ENCODE results near the gene RBL2.
"Not testable (repeated sequence)": the region's sequence is repeated elsewhere in the genome, so short reads cannot be mapped to it uniquely, and the experiment has no call there.

The RBL2 gene

DNA sequence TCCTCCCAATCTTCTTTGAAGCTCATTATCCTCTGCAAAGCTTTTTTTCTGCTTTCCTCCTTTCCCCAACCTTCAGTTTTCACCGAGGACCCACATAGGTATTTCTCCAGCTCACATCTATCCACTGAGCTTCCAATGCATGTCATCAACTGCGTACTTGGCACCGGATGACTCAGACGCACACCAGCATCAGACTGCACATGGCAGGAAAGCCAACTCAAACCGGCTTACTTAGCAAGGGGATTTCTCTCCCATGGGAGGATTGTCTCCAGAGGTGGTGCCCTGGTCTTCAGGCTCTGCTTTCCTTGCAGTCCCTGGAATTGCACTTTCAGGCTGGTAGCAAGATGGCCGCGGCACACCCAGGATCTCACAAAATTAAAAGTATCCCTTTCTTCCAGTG, 70.4 kb downstream of the RBL2 start:
- DNase-seq (ENCODE audit: low read depth), result no peak

DNA sequence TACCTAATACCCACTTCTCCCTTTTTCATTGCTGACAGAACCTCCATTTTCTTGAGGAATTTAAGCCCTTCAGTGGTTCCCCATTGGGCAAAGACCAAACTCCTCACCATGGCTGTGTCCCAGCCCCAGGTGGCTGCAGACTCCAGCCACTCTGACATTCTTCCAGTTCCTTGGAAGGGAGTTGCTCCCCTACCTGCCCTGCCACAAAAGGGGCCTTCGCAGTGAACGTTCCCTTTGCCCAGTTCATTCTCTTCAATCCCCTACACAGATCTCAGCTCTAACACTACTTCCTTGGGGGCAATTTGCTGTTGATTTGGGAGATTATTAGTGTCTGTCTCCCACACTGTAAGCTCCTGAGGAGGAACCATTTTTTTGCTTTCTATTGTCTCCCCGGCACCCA, 72.0 kb downstream of the RBL2 start:
- DNase-seq (ENCODE audit: low read depth), result no peak

DNA sequence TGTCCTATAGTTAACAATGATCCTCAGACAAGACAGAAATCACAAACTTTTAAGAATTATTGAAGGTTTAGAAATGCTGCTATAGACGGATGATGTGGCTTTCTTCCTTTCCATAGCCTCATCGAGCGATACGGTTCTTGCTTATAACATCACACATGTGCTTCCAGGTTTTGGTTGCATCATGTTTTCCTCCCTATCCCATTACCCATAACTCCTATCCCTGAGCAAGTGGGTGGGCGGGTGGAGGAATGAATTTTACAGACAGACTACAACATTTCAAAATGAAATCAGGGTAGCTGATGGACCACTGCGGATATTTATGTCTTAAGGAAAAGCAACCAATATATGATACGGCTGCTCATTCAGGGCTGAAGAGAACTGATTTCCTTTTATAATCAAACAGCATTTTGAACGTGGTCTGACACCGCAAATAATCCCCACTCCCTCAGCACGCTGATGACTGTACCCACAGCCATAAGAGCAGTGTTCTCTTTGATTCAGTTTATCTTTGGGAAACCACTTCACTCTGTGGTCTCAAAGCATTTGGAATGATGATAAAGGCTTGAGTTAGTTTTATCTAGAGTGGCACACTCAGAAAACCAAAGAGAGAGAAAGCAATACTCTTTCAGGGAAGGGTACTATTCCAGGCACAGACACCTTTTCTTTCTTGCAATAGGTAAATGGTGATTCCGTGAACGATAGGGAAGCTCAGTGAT, 73.4 kb downstream of the RBL2 start:
- DNase-seq (ENCODE audit: low read depth), result no peak

DNA sequence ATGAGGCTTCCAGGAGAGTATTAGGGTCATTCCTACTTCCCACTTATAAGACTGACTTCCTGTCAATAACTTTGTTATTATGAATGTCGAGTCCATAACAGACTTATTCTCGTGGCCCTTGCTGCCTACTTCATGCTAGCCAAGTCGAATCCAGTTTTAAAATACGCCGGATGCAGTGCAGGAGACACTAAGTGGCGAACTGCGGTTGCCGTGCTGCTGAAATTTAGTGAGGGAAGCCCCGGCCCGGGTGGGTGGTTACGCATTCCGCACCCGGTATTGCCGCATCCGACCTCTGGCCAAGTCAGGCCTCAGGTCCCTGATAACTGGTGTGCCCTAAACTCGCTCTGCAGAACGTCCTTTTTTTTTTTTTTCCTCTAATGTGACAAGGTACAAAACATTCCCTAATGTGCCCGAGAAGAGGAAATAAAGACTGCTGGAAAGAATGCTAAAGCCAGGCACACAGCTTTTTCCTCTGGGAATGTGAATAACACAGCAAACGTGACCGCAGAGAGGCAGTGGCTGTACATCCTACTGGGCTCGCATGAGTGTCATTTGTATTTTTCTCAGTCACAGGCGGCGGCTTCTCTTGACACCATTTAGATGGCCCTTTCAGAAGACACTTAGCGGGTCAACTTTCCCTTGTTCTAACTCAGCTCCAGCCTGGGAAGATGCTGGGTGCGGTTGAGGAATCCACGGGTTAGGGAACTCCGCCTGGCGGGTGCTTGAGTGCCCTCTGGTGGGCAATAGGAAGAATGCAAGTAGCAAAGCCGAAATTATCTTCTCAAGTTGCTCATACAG, 75.8 kb downstream of the RBL2 start:
- DNase-seq (ENCODE audit: low read depth), result no peak

DNA sequence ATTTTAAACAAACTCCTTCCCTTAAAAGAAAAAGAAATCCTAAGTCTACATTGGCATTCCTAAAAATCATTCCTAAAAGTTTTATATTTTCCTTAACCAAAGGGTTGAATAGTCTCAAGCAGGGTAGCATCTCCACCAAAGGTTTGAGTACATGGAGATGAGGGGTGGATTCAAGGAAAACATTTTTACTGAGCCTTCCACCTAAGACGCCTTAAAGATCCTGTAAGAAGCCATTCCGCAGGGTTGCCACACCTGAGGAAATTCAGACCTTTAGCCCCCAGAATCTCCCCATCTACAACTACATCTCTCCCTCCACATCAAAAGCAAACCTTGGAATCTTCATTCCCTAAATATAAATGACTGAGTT, 76.4 kb downstream of the RBL2 start:
- DNase-seq (ENCODE audit: low read depth), result no peak

DNA sequence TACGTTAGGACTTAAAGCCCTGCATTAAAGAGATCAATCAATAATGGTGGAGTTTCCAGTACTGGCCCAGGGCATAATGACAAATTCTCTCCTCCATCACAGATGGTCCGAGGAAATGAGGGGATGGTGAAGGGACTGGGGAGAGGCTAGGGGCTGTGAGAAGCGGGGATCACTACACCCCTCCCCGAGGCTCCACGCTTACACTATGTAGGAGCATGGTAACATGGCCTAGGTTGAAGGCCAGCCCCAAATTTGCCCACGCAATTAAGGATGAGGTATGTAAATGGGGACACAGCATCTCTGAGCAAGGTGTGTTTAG, 76.8 kb downstream of the RBL2 start:
- DNase-seq (ENCODE audit: low read depth), result no peak

DNA sequence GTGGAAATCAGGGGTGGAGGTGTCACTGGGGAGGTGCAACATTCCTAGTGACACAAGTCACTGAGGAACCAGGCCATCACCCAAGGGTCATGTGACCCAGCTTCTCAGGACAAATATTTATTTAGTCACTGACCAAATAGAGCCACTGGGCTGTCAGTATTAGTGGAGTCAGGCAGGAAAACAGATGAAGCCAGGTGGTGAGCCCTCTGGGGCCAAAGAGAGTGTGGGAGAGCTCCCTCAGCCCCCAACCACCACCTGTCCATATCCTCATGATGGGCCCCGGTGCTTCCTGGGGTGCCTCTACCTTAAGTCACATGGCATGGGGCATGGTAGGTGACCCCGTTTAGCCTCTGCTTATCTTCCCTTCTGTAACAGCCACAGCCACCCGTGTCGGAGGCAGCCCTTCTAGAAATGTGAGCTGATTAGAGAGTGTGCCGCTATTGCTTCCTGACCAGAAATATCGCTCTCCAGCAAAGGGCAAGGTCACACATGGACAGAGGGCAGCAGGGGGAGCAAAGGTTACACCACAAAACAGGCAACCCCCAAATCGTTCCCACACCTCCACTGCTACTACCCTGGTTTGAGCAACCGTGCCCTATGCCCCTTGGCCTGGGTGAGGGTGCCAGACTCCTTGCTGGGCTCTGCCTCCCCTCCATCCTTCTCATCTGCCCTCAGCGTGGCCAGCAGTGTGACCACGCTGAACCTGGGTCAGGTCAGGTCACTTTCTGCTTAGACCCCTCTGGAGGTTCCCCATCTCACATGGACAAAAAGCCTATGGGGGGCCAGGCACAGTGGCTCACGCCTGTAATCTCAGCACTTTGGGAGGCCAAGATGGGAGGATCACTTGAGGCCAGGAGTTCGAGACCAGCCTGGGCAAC, 77.4 kb downstream of the RBL2 start:
- no peak for DNase-seq (ENCODE audit: low read depth)

DNA sequence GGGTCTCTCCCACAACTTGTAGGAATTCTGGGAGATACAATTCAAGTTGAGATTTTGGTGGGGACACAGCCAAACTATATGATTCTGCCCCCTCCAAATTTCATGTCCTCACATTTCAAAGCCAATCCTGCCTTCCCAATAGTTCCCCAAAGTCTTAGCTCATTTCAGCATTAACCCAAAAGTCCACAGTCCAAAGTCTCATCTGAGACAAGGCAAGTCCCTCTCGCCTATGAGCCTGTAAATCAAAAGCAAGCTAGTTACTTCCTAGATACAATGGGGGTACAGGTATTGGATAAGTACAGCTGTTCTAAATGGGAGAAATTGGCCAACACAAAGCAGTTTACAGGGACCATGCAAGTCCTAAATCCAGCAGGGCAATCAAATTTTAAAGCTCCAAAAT, 78.5 kb downstream of the RBL2 start:
- not testable (repeated sequence) for DNase-seq (ENCODE audit: low read depth)

DNA sequence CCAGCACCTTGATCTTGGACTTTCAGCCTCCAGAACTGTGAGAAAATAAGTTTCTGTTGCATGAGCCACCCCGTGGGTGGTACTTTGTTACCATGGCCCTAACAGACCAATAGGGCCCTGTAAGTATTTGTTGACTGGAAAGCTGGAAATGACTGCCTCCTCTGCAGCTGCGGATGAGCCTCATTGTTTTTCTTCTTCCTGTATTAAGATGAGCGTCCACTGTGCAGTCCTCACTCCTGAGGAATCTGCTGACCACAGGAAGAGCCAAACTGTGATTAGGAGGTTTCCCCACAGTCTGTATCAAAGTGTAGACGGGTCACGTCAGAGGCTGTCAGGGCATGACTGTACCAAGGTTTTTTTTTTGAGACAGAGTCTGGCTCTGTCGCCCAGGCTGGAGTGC, 81.0 kb downstream of the RBL2 start:
- no peak for DNase-seq (ENCODE audit: low read depth)

DNA sequence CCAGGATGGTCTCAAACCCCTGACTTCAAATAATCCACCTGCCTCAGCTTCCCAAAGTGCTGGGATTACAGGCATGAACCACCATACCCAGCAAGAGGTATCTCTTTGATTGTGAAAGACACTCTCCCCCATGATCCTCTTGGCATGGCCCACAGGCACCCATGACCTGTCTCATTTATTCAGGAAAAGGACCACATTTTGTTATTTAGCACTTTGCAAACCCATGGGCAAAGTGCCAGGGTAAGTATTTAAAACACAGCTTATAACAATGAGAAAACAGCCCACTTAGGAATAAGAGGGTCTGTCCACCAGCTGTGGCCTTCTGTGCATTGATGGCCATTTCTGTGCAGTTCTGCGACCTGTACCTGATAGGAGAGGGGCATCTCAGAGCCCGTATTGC, 81.5 kb downstream of the RBL2 start:
- DNase-seq (ENCODE audit: low read depth), result no peak

DNA sequence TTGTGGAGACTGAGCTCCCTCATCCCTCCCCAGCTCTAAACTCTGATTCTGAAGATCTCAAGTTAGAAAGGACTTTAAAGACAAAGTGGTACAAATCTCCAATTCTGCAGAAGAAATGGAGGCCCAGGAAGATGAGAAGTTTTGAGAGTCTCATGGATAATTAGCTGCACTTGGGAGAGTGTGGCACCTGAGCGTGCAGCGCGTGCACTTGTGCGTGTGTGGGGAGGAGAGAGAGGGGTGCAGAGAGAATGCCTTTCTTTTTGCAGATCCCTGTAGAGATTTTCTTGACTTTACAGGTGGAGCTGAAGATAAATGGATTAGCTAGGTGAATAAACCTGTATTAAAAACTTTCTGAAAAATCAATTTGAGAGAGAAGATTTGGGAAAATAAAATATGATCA, 83.6 kb downstream of the RBL2 start:
- no peak for DNase-seq (ENCODE audit: low read depth)

DNA sequence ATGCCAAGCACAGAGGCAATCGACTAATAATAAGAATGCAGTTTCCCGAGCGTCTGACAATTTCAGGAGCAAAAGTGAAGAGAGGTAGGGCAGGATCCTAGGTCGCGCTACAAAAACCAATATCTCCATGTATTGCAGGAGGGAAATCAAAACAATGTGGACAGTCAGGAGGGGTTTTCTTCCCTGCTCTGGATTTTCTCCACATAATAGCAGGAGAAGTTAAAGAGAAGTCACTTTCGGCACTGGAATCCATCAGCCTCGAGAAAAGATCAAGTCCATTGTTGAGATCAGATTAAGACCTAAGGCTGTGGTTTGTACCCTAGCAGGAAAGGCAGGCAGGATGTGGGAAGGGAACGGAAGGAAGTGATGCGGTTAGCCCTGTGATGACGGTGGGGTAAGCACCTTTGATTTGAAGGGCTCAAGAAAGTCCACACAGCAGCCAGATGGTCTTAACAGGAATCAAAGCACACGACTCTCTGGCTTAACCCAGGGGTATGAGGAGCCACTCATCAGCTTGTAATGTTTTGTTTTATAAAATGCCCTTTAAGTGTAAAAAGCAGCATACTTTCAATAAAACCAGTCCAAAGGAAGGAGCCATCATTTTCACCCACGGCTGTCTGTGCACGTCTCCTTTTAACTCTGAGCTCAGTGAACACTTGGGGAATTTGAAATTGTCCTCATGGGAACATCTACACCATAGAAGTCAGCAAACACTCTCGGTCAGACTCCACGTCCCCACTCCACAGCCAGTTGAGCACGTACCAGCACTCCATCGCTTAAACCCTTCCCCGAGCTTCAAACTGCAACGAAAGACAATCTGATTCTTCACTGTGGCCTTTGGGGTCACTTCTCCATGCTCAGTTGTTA, 84.5 kb downstream of the RBL2 start:
- peak; percentile 48 for DNase-seq (ENCODE audit: low read depth)

DNA sequence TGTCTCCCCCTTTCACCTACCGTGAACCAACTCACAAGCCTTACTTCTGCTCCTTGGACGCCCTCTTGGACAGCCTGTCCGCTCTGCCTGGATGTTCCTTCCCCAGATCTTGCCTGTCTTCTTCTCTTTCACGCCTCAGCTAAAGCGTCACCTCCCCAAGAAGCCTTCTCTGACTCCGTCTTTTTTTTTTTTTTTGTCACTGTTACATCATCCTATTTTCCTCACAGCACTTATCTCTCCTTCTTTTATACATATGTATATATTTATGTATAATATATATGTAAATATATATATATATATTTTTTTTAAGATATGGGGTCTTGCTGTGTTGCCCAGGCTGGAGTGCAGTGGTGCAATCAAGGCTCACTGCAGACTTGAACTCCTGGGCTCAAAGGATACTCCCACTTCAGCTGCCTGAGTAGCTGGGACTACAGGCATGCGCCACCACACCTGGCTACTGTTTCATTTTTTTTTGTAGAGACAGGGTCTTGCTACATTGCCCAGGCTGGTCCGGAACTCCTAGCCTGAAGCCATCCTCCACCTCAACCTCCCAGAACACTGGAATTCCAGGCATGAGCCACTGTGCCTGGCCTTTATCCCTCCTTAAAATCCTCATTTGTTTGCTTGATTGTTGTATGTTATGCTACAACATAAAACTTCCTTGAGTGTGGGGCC, 85.3 kb downstream of the RBL2 start:
- DNase-seq (ENCODE audit: low read depth), result no peak

DNA sequence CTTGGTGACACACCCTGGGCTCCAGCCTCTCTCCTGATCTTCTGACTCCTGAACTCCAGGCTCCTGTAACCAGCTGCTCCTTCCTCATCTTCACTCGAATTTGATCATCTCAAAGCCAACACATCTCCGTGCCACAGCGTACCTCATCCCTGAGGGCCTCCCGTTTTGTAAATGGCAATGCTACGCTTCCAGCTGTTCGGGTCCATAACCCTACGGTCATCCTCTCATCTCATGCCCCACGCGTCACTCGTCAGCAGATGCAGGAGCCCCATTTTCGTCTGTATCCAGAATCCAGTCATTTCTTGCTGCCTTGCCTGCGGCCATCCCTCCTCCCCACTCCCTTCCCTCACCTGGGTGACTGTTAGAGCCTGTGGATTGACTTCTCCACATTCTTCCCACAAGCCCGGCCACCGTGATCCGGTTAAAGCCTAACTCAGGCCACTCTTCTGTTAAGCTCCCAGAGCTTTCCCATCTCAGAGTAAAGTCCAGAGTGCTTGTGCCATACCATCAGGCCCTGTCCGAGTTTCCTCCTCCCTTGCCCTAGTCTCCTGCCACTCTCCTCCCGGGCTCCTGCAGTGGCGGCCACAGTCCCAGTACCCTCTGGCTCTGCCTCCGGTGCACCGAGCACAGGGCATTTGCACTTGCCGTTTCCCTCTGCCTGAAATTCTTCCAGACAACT, 89.0 kb downstream of the RBL2 start:
- no peak for DNase-seq (ENCODE audit: low read depth)

DNA sequence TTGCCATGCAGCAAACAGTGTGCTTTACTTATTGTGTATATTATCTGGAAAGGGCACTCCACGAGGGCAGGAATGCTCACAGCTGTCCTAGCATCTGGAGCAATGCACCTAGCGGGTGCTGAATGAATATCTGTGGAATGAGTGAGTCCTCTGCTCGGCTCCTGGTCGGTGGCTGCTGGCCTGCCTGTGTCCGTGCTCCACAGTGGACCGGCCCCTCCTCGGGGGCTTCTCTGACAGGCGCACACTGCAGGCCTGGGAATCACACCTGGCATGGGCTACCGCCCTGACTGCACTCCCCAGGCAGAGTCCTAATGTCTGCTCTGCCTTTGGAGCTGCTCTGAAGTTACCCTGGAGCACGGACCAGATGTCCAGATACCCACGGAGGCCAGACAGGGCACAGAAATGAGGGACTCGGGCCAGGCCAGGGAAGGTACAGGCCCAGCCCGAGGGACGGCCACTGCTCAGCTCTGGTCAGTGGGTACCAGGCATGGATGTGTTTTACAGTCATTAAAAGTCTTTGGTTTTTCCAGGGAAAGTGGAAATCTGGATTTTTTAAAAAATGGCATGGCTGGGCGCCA, 89.8 kb downstream of the RBL2 start:
- DNase-seq (ENCODE audit: low read depth), result no peak

DNA sequence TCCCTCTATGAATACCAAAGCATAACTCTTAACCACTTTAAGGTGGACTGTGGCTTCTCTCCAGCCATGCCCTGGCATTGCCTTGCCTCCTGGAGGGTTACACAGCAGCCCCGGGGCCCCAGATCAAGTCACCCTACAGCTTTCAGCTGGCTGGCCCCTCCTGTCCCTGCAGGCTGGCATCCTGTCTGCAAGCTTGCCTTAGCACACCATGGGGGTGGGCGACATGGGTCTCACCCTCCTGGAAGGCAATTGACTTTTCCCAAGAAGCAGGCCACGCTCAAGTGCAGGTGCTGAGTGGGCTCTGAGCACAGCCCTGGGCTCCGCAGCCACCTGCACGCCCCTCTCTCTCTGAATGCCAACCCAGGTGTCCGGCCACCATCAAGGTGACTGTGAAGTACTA, 94.5 kb downstream of the RBL2 start:
- no peak for DNase-seq (ENCODE audit: low read depth)

DNA sequence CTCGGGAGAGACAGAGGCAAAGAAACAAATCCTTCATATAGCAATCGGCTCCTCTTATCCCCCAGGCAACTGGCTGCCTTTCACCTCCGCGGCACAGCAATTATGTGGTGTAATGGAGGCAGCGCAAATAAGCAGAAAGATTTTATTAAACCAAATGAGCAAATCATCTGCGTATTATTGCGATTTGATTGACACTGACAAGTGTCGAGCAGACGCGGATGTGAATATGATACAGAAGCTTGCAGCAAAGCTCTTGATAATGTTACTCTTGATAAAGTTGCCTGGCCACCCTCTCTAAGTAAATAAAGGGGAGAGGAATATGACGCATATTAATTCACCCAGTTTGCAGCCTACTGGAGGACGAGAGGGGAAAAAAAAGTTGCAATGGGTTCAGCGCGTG, 95.2 kb downstream of the RBL2 start:
- DNase-seq (ENCODE audit: low read depth), result no peak

DNA sequence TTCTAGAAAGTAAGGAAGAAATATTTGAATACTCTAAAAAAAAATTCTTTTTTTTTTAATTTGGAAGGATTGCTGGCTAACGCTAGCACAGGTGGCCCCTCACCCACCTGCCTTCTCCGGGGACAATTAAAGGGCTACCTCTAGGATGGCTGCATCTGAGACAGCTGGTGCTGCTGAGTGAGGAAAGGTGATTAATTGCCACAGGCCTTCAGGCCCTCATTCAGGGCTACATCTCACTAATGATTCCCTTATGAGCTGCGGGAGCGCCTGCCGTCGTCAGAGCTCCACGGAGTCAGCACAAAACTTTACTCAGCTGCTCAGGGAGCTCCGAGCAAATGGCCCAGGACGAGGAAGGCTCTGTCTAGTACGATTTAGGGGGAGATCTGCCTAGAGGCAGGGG, 95.8 kb downstream of the RBL2 start:
- DNase-seq (ENCODE audit: low read depth), result no peak

DNA sequence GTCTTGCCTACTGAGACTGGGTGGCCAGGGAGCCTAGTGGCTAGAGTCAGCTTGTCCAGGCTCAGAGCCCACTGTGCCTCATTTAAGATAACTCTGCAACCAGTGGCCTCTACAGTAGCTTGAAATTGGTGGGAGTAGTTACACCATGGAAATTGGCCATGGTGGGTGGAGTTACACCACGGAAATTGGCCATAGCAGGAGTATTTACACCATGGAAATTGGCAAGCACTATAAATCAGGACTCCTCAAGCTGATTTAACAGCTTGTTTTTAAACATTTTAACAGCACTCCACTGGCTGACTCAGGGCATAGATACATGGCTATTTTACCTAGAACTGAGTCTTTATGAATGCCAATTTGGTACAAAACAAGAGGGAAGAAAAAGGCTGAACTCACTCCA, 96.5 kb downstream of the RBL2 start:
- DNase-seq (ENCODE audit: low read depth), result no peak

DNA sequence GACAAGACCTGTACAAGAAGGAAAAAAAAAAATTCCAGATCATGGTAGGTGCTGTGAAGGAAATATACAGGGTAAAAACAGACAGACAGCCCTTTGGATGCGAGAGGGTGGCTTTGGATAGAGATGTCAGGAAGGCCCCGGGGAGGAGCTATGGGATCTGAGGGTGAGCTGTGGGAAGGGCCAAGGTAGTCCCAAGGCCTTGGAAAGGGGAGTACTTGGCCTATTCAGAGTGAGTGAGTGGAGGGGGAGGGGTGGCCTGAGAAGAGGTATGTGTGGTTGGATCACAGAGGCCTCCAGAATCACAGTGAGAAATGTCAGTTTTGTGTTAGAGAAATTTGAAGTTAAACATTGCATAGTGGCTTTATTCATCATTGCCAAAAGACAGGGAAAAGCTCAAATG, 99.9 kb downstream of the RBL2 start:
- DNase-seq (ENCODE audit: low read depth), result no peak

DNA sequence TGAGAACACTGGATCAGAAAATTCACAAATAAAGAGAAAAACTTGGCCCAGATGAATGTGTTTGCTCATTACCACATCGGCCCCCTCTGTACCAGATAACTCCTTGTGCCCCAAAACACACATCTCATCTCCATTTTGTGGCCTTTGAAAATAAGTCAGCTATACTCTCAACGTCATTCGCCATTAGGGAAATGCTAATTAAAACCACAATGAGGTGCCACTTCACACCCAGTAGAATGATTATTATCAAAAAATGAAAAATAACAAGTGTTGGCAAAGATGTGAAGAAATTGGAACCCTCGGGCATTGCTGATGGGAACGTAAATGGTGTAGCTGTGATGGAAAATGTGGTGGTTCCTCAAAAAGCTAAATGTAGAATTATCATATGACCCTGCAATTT, 103.4 kb downstream of the RBL2 start:
- no peak for DNase-seq (ENCODE audit: low read depth)

All from stimulated activated CD8-positive, alpha-beta memory T cell treated with anti-CD3 and anti-CD28 coated beads, Interleukin-15, amount 100 ng/mL, for 24 hours (primary cell).